NCI-H345 (cell line): ENCODE data around the gene SAMD1.
A peak's percentile ranks its signal among the peaks of the same experiment; 100 is the strongest.

Experiments used
- DNase-seq: peaks from one replicate; lab custom pipeline; 2025; lab: John Stamatoyannopoulos, UW

The SAMD1 gene

DNA sequence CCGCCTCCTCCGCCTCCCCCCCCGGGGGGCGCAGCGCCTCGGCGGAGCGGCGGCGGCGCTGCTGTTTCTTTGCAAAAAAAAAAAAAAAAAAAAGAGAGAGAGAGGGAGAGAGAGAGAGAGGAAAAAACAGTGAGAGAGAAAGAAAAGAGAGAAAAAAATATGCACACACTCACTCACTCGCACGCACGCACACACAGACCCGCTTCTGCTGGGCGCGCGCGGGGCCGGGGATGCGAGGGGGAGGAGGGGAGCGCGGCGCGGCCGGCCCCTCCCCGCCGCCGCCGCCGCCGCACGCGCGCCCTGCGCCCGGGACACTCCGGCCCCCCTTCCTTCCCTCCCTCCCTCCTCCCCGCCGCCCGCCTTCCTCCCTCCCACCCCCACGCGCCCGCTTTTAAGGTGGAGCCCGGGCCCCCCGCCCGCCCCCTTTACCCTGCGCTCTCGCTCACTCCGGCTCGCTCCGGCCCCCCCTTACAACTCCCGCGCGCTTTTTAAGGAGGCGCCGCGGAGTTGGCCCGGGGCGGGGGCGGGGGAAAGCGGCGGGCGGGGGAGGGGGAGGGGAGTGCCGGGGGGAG lies at the start of gene SAMD1:
Gene SAMD1, minus strand, starts transcription at position 243 of the 572 bp plus-strand sequence.
- DNase-seq, result peak; percentile 85

- no peak for DNase-seq
Observed at GRCh38 chr19:14139944-14140343, 49.4 kb upstream of the SAMD1 start.

DNA sequence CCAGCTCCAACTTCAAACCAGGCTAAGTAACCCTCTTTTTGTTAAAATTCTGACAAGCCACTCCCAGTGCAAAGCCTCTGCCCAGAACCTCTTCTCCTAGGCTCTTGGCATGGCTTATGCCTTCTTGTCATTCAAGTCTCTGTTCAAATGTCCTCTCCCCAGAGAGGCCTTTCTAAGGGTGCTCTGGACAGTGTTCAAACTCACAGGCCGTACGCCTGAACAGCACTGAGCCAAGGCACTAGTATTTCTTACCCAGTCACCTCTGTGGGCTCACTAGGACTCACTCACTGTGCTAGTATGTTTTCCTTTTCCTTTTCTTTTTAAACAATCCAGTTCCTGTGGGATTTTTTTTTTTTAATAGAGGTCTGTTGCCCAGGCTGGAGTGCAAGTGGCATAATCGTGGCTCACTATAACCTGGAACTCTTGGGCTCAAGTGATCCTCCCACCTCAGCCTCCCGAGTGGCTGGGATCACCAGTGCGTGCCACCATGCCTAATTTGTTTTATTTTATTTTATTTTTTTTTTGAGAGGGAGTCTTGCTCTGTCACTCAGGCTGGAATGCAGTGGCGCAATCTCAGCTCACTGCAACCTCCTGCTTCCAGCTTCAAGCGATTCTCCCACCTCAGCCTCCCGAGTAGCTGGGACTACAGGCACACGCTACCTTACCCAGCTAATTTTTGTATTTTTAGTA lies 48.2 kb upstream of the SAMD1 start:
- DNase-seq, result no peak

GRCh38 chr19:14136509-14137281 lies 46.1 kb upstream of the SAMD1 start, which contains the start of gene ASF1B:
Gene ASF1B (minus strand): TSS chr19:14136589. CDS start chr19:14136456, 133 bp downstream.
- peak; percentile 100 for DNase-seq

GRCh38 chr19:14135985-14136508 lies 45.5 kb upstream of the SAMD1 start:
- no peak for DNase-seq

DNA sequence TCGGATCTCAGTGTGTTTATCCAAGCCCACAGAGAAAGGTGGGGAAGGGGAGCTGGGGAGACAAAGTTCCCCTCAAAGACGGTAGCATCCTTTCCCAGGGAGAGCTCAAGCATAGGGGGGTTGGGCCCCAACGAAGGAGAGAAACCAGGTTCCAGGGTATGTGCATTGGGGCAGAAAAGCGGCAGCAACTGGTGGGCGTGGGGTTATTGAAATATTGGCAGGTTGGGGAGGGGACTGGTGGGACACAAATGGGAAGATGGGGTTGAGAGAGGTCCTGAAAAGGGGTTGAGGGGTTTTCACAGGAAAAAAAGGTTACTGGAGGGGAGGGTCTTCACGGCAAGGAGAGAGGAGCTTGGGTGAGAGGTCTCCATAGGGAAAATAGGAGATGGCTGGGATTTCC lies 44.8 kb upstream of the SAMD1 start:
- DNase-seq, result no peak

DNA sequence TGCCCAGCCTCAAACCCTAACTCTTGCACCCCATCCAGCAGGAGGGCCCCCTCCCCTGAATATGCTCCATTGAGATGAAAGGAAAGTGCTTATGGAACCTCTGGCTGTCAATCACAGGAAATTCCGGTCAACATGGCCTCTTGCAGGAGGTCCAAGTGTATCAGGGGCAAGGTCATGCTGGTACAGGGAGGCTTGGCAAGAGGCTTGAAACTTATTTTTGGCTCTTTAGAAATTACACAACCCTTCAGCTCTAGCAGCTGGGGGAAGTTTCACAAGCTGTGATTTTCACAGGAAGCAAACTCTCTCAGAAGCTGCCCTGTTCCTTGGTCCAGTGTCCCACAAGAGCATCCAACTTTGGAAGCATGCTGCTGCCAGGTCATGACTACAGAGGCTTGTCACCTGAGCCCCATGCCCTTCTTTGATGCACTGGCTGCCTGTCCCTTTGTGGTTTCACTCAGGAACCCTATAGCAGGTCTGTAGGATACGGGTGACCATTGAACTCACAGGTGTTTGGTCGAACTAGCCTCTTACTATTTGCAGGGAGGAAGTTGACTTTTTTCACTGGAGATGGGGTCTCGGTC lies 37.5 kb upstream of the SAMD1 start:
- DNase-seq, result no peak

DNA sequence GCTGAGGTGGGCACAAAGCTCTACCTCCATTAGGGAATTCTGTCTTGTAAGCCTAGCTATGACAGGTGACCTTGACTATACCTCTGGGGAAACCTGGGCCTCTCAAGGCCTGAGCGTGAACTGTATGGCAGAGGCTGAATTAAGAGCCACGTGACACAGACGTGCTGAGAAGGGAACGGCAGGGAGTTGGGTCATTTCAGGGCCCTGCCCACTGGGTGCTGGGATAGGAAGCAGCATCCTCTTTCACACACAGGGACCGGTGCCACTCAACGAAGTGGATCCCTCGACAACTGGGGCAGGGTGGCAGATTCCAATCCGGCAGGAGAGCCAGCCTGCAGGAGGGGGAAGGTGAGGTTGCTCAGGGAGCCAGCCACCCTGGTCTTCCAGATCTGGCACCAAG lies 36.6 kb upstream of the SAMD1 start:
- DNase-seq, result no peak

DNA sequence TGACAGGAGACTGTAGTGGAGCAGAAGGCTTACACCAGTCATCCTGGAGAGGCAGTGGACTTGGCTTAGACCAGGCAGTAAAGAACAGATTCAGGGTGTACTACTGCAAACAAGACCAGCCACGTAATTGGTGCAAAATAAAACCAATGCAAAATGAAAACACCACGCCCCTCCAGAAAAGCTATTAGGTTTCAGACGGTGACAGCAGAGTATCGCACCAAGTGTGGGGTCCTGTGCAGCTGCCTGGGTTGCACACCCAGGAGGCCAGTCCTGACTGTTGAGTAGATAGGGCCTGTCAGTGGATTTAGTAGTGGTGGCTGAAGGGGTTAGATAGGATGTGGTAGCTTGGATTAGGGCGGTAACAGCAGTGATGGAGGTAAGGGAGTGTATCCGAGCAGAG lies 32.4 kb upstream of the SAMD1 start:
- no peak for DNase-seq

- no peak for DNase-seq
Observed at GRCh38 chr19:14120497-14120780, 29.9 kb upstream of the SAMD1 start.

DNA sequence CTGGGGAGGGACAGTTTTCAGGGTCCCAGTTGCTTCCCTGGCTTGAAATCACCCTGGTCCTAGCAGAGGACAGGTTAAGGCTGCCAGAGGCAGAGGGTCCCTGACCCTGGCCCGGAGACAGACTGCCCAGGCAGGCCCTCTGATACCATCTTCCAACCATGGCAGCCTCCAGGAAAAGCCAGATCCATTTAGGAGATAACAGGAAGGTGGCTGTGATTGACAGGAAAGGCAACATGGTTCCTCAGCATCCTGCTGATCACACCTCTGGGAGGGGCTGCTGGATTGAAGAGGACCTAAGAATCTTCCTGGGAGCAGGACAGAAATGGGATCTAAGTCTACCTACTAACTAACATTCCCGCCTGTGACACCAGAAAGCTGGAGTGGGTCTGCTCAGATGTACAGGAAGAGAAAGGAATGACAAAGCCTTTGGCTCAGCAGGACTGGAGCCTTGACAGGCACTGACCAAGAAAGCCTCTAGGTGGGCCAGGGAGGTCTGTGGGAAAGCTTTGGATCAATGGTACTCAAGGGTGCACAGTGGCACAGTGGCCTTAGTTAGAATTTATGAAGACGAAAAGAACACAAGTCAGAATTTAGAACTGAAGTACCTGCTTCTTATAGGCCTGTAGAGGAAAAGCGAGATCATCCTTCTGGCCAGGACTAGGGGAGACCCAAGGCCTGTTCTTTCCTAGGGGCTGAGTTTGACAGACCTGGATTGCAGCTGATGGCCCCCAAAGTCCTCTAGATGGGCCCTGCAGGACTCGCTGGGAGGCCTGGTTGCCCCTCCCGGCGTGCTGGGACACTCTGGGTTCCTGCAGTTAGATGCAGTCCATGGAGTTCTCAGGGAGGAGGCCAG lies 29.3 kb upstream of the SAMD1 start:
- DNase-seq, result no peak

DNA sequence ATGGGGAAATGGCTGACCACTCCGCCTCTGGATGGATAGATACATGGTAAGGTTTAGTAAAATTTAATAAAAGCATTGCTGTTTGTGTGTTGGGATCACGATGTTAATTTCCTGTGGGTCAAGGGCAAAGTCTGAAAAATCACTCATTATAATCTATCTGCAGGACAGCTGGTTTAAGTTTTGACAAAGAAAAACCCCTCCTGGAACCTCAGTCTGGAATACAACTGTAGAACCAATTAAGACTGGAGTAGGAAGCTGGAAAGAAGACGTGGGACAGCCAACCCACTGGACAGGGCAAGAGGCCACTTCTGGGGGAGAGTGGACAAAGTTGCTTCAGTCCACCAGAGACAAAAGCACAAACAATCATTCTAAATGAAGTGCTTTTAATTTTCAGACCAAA lies 28.6 kb upstream of the SAMD1 start:
- DNase-seq, result no peak

GRCh38 chr19:14118165-14119051 lies 27.9 kb upstream of the SAMD1 start:
- peak; percentile 42 for DNase-seq

- DNase-seq, result peak; percentile 96
Observed at GRCh38 chr19:14117668-14118164, 27.2 kb upstream of the SAMD1 start, which contains the start of gene PRKACA. Gene PRKACA (minus strand): TSS chr19:14117762. CDS start chr19:14117547, 215 bp downstream.

GRCh38 chr19:14116918-14117578 lies 26.5 kb upstream of the SAMD1 start:
- no peak for DNase-seq

GRCh38 chr19:14116525-14116917 lies 26.0 kb upstream of the SAMD1 start:
- no peak for DNase-seq

- DNase-seq, result no peak
Observed at GRCh38 chr19:14115756-14116155, 25.2 kb upstream of the SAMD1 start.

DNA sequence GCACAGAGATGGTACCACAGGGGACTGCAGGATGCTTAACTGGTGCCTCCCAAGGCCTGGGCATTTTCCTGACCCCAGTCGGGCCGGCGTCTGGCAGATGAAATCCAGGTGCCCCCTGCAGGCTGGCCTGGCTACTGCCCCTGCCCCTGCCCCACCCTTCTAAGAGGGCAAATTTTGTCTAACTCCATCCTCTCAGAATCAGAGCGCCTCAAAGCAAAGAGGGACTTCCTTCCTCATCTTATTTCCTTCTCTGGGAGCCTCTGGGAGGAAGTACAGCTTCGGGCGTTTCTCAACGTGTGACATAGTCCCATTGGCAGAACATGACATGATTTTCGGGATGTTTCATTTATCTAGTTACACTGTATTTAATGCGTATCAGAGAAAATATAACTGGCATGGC lies 24.3 kb upstream of the SAMD1 start:
- no peak for DNase-seq

GRCh38 chr19:14114439-14114838 lies 23.9 kb upstream of the SAMD1 start:
- no peak for DNase-seq
